GM12878 (cell line): ENCODE results near the gene CPT2. TPM values are rescaled to one million over a fixed set of nuclear protein-coding genes. Genes with fewer than 3 reads are reported as not detected.
"Not testable (repeated sequence)": the region's sequence is repeated elsewhere in the genome, so short reads cannot be mapped to it uniquely, and the experiment has no call there.

ENCODE experiments used
- ATAC-seq: fragments of 200-7000 bp; cut with Tn5 transposase; 3 replicates; pipeline ENCODE4 v1.9.1; 2020; ENCODE audit warnings: mild to moderate bottlenecking, moderate library complexity
- BruUV-seq: library from RNA; stranded (reverse); fragments of 400-500 nt; replicated peaks from 2 replicates; lab custom pipeline; 2021; lab: Mats Ljungman, UMichigan
- CTCF ChIA-PET: fragments of 300-600 bp; sonication (Branson Sonifier 250); formaldehyde crosslinking; extraction: SDS; loops from one replicate; lab custom pipeline; 2021; ENCODE audit warnings: inconsistent platforms; lab: Yijun Ruan, JAX
- POLR2A ChIA-PET: fragments of 350-600 bp; formaldehyde crosslinking; extraction: SDS; loops from one replicate; lab custom pipeline; 2021; ENCODE audit warnings: inconsistent platforms; lab: Charles Lee
- RAD21 ChIA-PET: fragments of 300-600 bp; sonication (Branson Sonifier 250); formaldehyde crosslinking; loops from one replicate; lab custom pipeline; 2023; ENCODE audit warnings: antibody characterized with exemption; ENCODE audit not compliant: unreplicated experiment; lab: Charles Lee
- SMC1A ChIA-PET: fragments of 300-600 bp; sonication (Branson Sonifier 250); formaldehyde crosslinking; loops from one replicate; lab custom pipeline; 2023; ENCODE audit not compliant: unreplicated experiment, uncharacterized antibody; lab: Charles Lee
- DNase-seq: peaks from one replicate; pipeline ENCODE4 v3.0.0-alpha.2; 2011; ENCODE audit warnings: low read depth, low spot score
- FAIRE-seq: peaks from 3 replicates; lab custom pipeline; 2011; peaks lifted over from hg19 to GRCh38; lab: Jason Lieb, UNC
- H2AFZ ChIP-seq: 2 replicates; pipeline ENCODE4 v1.6.0; 2011; ENCODE audit warnings: low read depth, low read length, control low read depth; ENCODE audit not compliant: control insufficient read depth
- H3K27ac ChIP-seq: 2 replicates; pipeline ENCODE4 v1.5.1; 2011; ENCODE audit warnings: control low read depth; ENCODE audit not compliant: control insufficient read depth, insufficient read depth
- H3K27me3 ChIP-seq, 2 experiments: replicated peaks in 1 of 2; 2 replicates each; pipeline versions ENCODE4 v1.6.0 to v1.6.1; 2011; ENCODE audit warnings: low read length in 1 of 2; ENCODE audit not compliant: control insufficient read depth in 2 of 2, insufficient read depth in 2 of 2
- H3K36me3 ChIP-seq, 2 experiments: 2 replicates each; pipeline ENCODE4 v1.5.1; 2011; ENCODE audit warnings: low read length in 1 of 2; ENCODE audit not compliant: control insufficient read depth in 2 of 2, insufficient read depth in 2 of 2
- H3K4me1 ChIP-seq: 2 replicates; pipeline ENCODE4 v1.6.1; 2011; ENCODE audit warnings: mild to moderate bottlenecking, low read length, moderate library complexity, mixed read lengths; ENCODE audit not compliant: control insufficient read depth, insufficient read depth
- H3K4me2 ChIP-seq: 2 replicates; pipeline ENCODE4 v1.6.0; 2011; ENCODE audit warnings: control low read depth; ENCODE audit not compliant: control insufficient read depth, insufficient read depth
- H3K4me3 ChIP-seq: fragments of 200-600 bp; sonication (generic); 2 replicates; pipeline ENCODE4 v1.5.1; 2016
- H3K79me2 ChIP-seq: 2 replicates; pipeline ENCODE4 v1.6.0; 2011; ENCODE audit warnings: low read length; ENCODE audit not compliant: control insufficient read depth, insufficient read depth
- H3K9ac ChIP-seq: 2 replicates; pipeline ENCODE4 v1.8.0; 2011; ENCODE audit warnings: low read length, control low read depth, mixed read lengths; ENCODE audit not compliant: control insufficient read depth, insufficient read depth
- H3K9me3 ChIP-seq: replicated peaks from 3 replicates; pipeline ENCODE4 v1.5.1; 2011; ENCODE audit warnings: mild to moderate bottlenecking, low read length; ENCODE audit not compliant: control insufficient read depth, insufficient read depth
- H4K20me1 ChIP-seq: 2 replicates; pipeline ENCODE4 v1.6.0; 2011; ENCODE audit not compliant: control insufficient read depth, insufficient read depth
- ATF7 ChIP-seq: fragments of 450-650 bp; IDR thresholded peaks from 2 replicates; pipeline ENCODE4 v1.6.1; 2016; ENCODE audit warnings: low read depth, mild to moderate bottlenecking
- BACH1 ChIP-seq: fragments of 450-650 bp; IDR thresholded peaks from 2 replicates; pipeline ENCODE4 v1.6.1; 2017; ENCODE audit warnings: mild to moderate bottlenecking, borderline replicate concordance
- CREM ChIP-seq: IDR thresholded peaks from 2 replicates; pipeline ENCODE4 v1.6.1; 2014; ENCODE audit warnings: antibody characterized with exemption, low read depth
- GABPA ChIP-seq: IDR thresholded peaks from 2 replicates; pipeline ENCODE4 v1.6.1; 2014; ENCODE audit warnings: antibody characterized with exemption, low read depth, mild to moderate bottlenecking, inconsistent platforms
- GATAD2B ChIP-seq: fragments of 450-650 bp; conservative IDR thresholded peaks from 2 replicates; pipeline ENCODE4 v1.6.1; 2017; ENCODE audit warnings: low read depth, mild to moderate bottlenecking, moderate library complexity
- HDGF ChIP-seq: fragments of 450-650 bp; IDR thresholded peaks from 2 replicates; pipeline ENCODE4 v1.6.1; 2016; ENCODE audit warnings: antibody characterized with exemption
- LARP7 ChIP-seq: fragments of 450-650 bp; IDR thresholded peaks from 2 replicates; pipeline ENCODE4 v1.6.1; 2017; ENCODE audit warnings: mild to moderate bottlenecking
- RUNX3 ChIP-seq: IDR thresholded peaks from 2 replicates; pipeline ENCODE4 v1.6.1; 2012; ENCODE audit warnings: low read length, inconsistent platforms
- SIX5 ChIP-seq: IDR thresholded peaks from 2 replicates; pipeline ENCODE4 v1.6.1; 2011; ENCODE audit warnings: mild to moderate bottlenecking, low read depth, low read length, moderate library complexity; ENCODE audit not compliant: severe bottlenecking
- SMAD5 ChIP-seq: IDR thresholded peaks from 2 replicates; pipeline ENCODE4 v1.6.1; 2016; ENCODE audit warnings: antibody characterized with exemption, low read depth
- TARDBP ChIP-seq: IDR thresholded peaks from 2 replicates; pipeline ENCODE4 v1.6.1; 2016; ENCODE audit warnings: borderline replicate concordance
- ZNF217 ChIP-seq: fragments of 450-650 bp; IDR thresholded peaks from 2 replicates; pipeline ENCODE4 v1.6.1; 2017; ENCODE audit warnings: antibody characterized with exemption, mild to moderate bottlenecking
- whole genome bisulfite sequencing: methylation state at CpG from one replicate; pipeline ENCODE4 v1.1.6; 2016; ENCODE audit warnings: low lambda C conversion rate; ENCODE audit not compliant: insufficient replicate concordance, insufficient coverage; ENCODE audit errors: missing lambda C conversion rate; 5-methylcytosine and 5-hydroxymethylcytosine counted together
- in situ Hi-C: fragments of 300-500 bp; cut with MboI; formaldehyde crosslinking; loops from 9 replicates; pipeline ENCODE4 v1.14.3; 2018; ENCODE audit warnings: mixed read lengths
- intact Hi-C: fragments of 100-400 bp; cut with micrococcal nuclease; formaldehyde crosslinking; loops from one replicate; pipeline ENCODE4 v1.14.2; 2022; ENCODE audit not compliant: unreplicated experiment
- polyA plus RNA-seq, 11 experiments: library from polyadenylated mRNA; depleted of rRNA in 4 of 11; unstranded in 6 of 11; stranded (reverse) in 5 of 11; fragments of >200 nt; fragmentation: Nextera tagmentation in 4 of 11; fragmentation: Illumina TruSeq in 1 of 11; extraction: Ambion mirVana in 4 of 11; extraction: Trizol in 1 of 11; gene quantifications; 1 replicate in 1 of 11; 2 replicates in 10 of 11; pipeline versions ENCODE4 v1.2.1 to v1.2.3, GENCODE V29; 2011 to 2016; ENCODE audit warnings: inconsistent platforms in 2 of 11, missing spikeins in 2 of 11, low read depth in 1 of 11
- total RNA-seq, 4 experiments: library from RNA; depleted of rRNA in 3 of 4; stranded (reverse); fragments of >200 nt in 3 of 4; fragmentation: Illumina TruSeq in 1 of 4; extraction: Trizol in 1 of 4; gene quantifications; 2 replicates each; pipeline versions ENCODE4 v1.2.1 to v1.2.3, GENCODE V29; 2013 to 2021
- TF ChIP-seq, protein P1 (sequence below): IDR thresholded peaks from 2 replicates; pipeline ENCODE4 v1.6.1; 2012; ENCODE audit warnings: mild to moderate bottlenecking, low read depth, low read length

Gene CPT2
- total and polyA plus RNA-seq, 10 of the 15 experiments (the other 5 are each of a cell fraction or from before 2014, with no cell fraction given): 10.1 to 36.2 (median 26.3) TPM

GRCh38 chr1:53203466-53203865 is 6.8 kb downstream of the CPT2 start:
- Histone ChIP-seq H3K4me2 (no peak overlapping the region), H3K4me1 (no peaks in the 10 kb centered on the region), H2AFZ (no peak overlapping the region), H3K27me3 (no peaks in the 10 kb centered on the region), H3K79me2 (peaks cover 2% of the 10 kb centered on the region), H4K20me1 (no peaks in the 10 kb centered on the region), H3K27ac (no peak overlapping the region), H3K36me3 (peaks cover 0 to 21% of the 10 kb centered on the region in 2 experiments), H3K4me3 (no peak overlapping the region), H3K9me3 (peaks cover 16% of the 10 kb centered on the region; the same call in 2 of the 3 replicates), H3K9ac (no peak overlapping the region)
- no TSS peak for BruUV-seq
- in situ Hi-C loops (no loop called here), intact Hi-C loops (no loop called here)
- no peak for ATAC-seq
- WGBS: 78% methylated on average over 3 of the region's 3 CpGs
- TF ChIP-seq ZNF217 (no peak), GATAD2B (no peak), ATF7 (no peak), LARP7 (no peak), RUNX3 (no peak), BACH1 (no peak), SMAD5 (no peak), SIX5 (no peak), CREM (no peak), GABPA (no peak), TARDBP (no peak), HDGF (no peak)
- TF ChIP-seq, protein P1, sequence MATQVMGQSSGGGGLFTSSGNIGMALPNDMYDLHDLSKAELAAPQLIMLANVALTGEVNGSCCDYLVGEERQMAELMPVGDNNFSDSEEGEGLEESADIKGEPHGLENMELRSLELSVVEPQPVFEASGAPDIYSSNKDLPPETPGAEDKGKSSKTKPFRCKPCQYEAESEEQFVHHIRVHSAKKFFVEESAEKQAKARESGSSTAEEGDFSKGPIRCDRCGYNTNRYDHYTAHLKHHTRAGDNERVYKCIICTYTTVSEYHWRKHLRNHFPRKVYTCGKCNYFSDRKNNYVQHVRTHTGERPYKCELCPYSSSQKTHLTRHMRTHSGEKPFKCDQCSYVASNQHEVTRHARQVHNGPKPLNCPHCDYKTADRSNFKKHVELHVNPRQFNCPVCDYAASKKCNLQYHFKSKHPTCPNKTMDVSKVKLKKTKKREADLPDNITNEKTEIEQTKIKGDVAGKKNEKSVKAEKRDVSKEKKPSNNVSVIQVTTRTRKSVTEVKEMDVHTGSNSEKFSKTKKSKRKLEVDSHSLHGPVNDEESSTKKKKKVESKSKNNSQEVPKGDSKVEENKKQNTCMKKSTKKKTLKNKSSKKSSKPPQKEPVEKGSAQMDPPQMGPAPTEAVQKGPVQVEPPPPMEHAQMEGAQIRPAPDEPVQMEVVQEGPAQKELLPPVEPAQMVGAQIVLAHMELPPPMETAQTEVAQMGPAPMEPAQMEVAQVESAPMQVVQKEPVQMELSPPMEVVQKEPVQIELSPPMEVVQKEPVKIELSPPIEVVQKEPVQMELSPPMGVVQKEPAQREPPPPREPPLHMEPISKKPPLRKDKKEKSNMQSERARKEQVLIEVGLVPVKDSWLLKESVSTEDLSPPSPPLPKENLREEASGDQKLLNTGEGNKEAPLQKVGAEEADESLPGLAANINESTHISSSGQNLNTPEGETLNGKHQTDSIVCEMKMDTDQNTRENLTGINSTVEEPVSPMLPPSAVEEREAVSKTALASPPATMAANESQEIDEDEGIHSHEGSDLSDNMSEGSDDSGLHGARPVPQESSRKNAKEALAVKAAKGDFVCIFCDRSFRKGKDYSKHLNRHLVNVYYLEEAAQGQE: no peak
- CTCF ChIA-PET: interaction anchor here (1.3 kb wide), 1 partner anchor 16 kb away, joined by 3 read pairs; no protein-coding TSS in a partner anchor
- RAD21 ChIA-PET: no interaction called here
- SMC1A ChIA-PET: interaction anchor here (1.4 to 1.7 kb wide), 2 partner anchors 16 to 19 kb away, joined by 4 read pairs; no protein-coding TSS in a partner anchor
- no peak for FAIRE-seq
- POLR2A ChIA-PET: no interaction called here
- no peak for DNase-seq

DNA sequence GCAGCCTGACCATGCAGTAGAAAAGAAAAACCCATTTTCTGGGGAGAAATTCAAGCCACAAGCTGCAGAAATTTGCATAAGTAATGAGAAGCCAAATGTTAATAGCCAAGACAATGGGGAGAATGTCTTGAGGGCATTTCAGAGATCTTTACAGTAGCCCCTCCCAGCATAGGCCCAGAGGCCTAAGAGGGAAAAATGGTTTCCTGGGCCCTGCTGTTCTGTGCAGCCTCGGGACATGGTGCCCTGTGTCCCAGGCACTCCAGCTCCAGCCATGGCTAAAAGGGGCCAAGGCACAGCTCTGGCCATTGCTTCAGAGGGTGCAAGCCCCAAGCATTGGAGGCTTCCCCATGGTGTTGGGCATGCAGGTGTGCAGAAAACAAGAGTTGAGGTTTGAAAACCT is 8.9 kb downstream of the CPT2 start:
- H3K9ac ChIP-seq, H3K27me3 ChIP-seq, H2AFZ ChIP-seq, H4K20me1 ChIP-seq, RAD21 ChIA-PET, H3K4me1 ChIP-seq, CTCF ChIA-PET, H3K4me2 ChIP-seq, in situ Hi-C loops, H3K27ac ChIP-seq, DNase-seq, H3K4me3 ChIP-seq, H3K79me2 ChIP-seq, intact Hi-C loops, POLR2A ChIA-PET, ATAC-seq, SMC1A ChIA-PET, FAIRE-seq, BruUV-seq: not testable (repeated sequence)
- WGBS: 100% methylated on average over 1 of the region's 1 CpG
- Histone ChIP-seq H3K36me3 (peaks cover 0 to 26% of the 10 kb centered on the region in 2 experiments), H3K9me3 (peaks cover 16% of the 10 kb centered on the region; the same call in 2 of the 3 replicates)
